Mesodermal cell (in vitro differentiated cells): Measurements from ENCODE around the gene ENPP3.

Experiments used
- H3K27ac ChIP-seq: 2 replicates; pipeline ENCODE4 v1.7.0; 2013; ENCODE audit warnings: mild to moderate bottlenecking, low read depth, low read length, moderate library complexity; ENCODE audit not compliant: severe bottlenecking
- H3K36me3 ChIP-seq: 2 replicates; pipeline ENCODE4 v1.7.1; 2013; ENCODE audit warnings: mild to moderate bottlenecking, low read length, moderate library complexity; ENCODE audit not compliant: control insufficient read depth, insufficient read depth
- H3K4me1 ChIP-seq: one replicate; pipeline ENCODE4 v1.7.1; 2013; ENCODE audit warnings: mild to moderate bottlenecking, low read length; ENCODE audit not compliant: insufficient read depth, control insufficient read depth, poor library complexity, severe bottlenecking
- H3K4me3 ChIP-seq: 2 replicates; pipeline ENCODE4 v1.7.0; 2013; ENCODE audit warnings: low read length, control low read depth, mild to moderate bottlenecking; ENCODE audit not compliant: insufficient read depth, poor library complexity, severe bottlenecking; ENCODE audit errors: extremely low read depth
- H3K9me3 ChIP-seq: 2 replicates; pipeline ENCODE4 v1.7.1; 2013; ENCODE audit warnings: mild to moderate bottlenecking, low read length, moderate library complexity; ENCODE audit not compliant: control insufficient read depth
- WGBS, 2 experiments: methylation state at CpG; one replicate each; pipeline ENCODE4 v1.1.5; 2013; ENCODE audit warnings: missing lambda C conversion rate in 2 of 2; ENCODE audit not compliant: insufficient coverage in 2 of 2; 5-methylcytosine and 5-hydroxymethylcytosine counted together

The ENPP3 gene

DNA sequence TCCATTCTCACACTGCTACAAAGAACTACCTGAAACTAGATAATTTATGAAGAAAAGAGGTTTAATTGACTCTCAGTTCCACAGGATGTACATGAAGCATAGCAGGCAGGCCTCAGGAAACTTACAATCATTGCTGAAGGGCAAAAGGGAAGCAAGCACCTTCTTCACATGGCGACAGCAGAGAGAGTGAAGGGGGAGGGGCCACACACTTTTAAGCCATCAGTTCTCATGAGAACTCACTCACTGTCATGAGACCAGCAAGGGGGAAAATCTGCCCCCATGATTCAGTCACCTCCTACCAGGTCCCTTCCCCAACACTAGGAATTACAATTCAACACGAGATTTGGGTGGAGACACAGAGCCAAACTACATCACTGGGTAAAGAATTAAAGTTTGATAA is 158.3 kb downstream of the ENPP3 start:
- peaks cover 5% of the 10 kb centered on the region for H3K4me1 ChIP-seq
- H3K27ac ChIP-seq: no peak overlapping the region
- H3K4me3 ChIP-seq: no peak overlapping the region
- no peaks in the 10 kb centered on the region for H3K9me3 ChIP-seq
- H3K36me3 ChIP-seq: no peaks in the 10 kb centered on the region
- WGBS, 2 experiments: no CpG with 5 or more reads among the region's 2 CpGs
